Measurements from ENCODE around the gene SMARCB1.

The SMARCB1 gene

GRCh38 chr22:23762842-23763578 lies 23.8 kb upstream of the SMARCB1 start, which contains the start of gene C22orf15:
TSS of gene C22orf15 (plus strand) at chr22:23762990. CDS start at chr22:23763307, 317 bp downstream.
- DNase-seq, result peak in 6 of 56 donors; percentile 10 to 39 (median 23)

GRCh38 chr22:23763579-23763945 lies 23.2 kb upstream of the SMARCB1 start:
- DNase-seq, result peak in 2 of 56 donors; percentile 12 to 38

GRCh38 chr22:23763954-23764353 lies 22.8 kb upstream of the SMARCB1 start:
- no peak for DNase-seq

GRCh38 chr22:23764899-23765881 lies 21.6 kb upstream of the SMARCB1 start:
- no peak for DNase-seq

- DNase-seq, result peak in 2 of 56 donors; percentile 40 to 77
Measured at GRCh38 chr22:23767303-23767672, 19.5 kb upstream of the SMARCB1 start.

GRCh38 chr22:23767673-23768548 lies 18.9 kb upstream of the SMARCB1 start, which contains the start of gene CHCHD10:
TSS of gene CHCHD10 (minus strand) at chr22:23767972. CDS start at chr22:23767874, 98 bp downstream.
- DNase-seq, result peak; percentile 36 to 91 (median 79)

GRCh38 chr22:23769321-23769965 lies 17.3 kb upstream of the SMARCB1 start:
- no peak for DNase-seq

- no peak for DNase-seq
Measured at GRCh38 chr22:23772315-23772648, 14.5 kb upstream of the SMARCB1 start.

- DNase-seq, result peak in 8 of 56 donors; percentile 8 to 46 (median 16)
Measured at GRCh38 chr22:23772649-23773473, 13.9 kb upstream of the SMARCB1 start, which contains the start of gene MMP11. TSS of gene MMP11 (plus strand) at chr22:23772849. CDS start at chr22:23772871, 22 bp downstream.

- DNase-seq, result no peak
Measured at GRCh38 chr22:23773483-23774113, 13.2 kb upstream of the SMARCB1 start.

- DNase-seq, result no peak
Measured at GRCh38 chr22:23774114-23774921, 12.4 kb upstream of the SMARCB1 start.

GRCh38 chr22:23774922-23775436 lies 11.8 kb upstream of the SMARCB1 start:
- no peak for DNase-seq

- DNase-seq, result no peak
Measured at GRCh38 chr22:23775779-23776375, 10.9 kb upstream of the SMARCB1 start.

GRCh38 chr22:23777776-23778576 lies 8.8 kb upstream of the SMARCB1 start:
- no peak for DNase-seq

- no peak for DNase-seq
Measured at GRCh38 chr22:23778577-23778900, 8.2 kb upstream of the SMARCB1 start.

GRCh38 chr22:23779083-23779482 lies 7.7 kb upstream of the SMARCB1 start:
- no peak for DNase-seq

GRCh38 chr22:23779731-23780130 lies 7.0 kb upstream of the SMARCB1 start:
- DNase-seq, result no peak
